Neutrophil (primary cell): ENCODE data around the gene HOMER1.

Experiments used
- H3K27ac ChIP-seq: fragments of 200-600 bp; sonication (generic); 2 replicates; pipeline ENCODE4 v1.5.1; 2016; ENCODE audit warnings: mild to moderate bottlenecking, moderate library complexity
- H3K27me3 ChIP-seq: fragments of 200-600 bp; sonication (generic); 2 replicates; pipeline ENCODE4 v1.6.0; 2016; ENCODE audit warnings: mild to moderate bottlenecking
- H3K36me3 ChIP-seq: fragments of 200-600 bp; sonication (generic); 2 replicates; pipeline ENCODE4 v1.5.1; 2017
- H3K4me1 ChIP-seq, 2 experiments: fragments of 200-600 bp in 1 of 2; sonication (generic) in 1 of 2; 1 replicate in 1 of 2; 2 replicates in 1 of 2; pipeline versions ENCODE4 v1.5.1 to v1.6.1; 2013 to 2016; ENCODE audit warnings: low read depth in 1 of 2, low read length in 1 of 2, mild to moderate bottlenecking in 1 of 2, moderate library complexity in 1 of 2; ENCODE audit not compliant: control insufficient read depth in 1 of 2, insufficient read depth in 1 of 2
- H3K4me3 ChIP-seq, 2 experiments: fragments of 200-600 bp in 1 of 2; sonication (generic) in 1 of 2; 1 replicate in 1 of 2; 2 replicates in 1 of 2; pipeline ENCODE4 v1.5.1; 2013 to 2016; ENCODE audit warnings: low read depth in 1 of 2, low read length in 1 of 2, mild to moderate bottlenecking in 1 of 2, moderate library complexity in 1 of 2
- H3K9me3 ChIP-seq: fragments of 200-600 bp; sonication (generic); 2 replicates; pipeline ENCODE4 v1.5.1; 2016
- TF ChIP-seq, protein P1 (sequence below): fragments of 200-600 bp; sonication (generic); IDR thresholded peaks from 2 replicates; pipeline ENCODE4 v1.5.1; 2016; ENCODE audit warnings: antibody characterized with exemption

The HOMER1 gene

GRCh38 chr5:79423296-79423695, 90.6 kb downstream of the HOMER1 start:
- no peak overlapping the region for H3K4me3 ChIP-seq
- H3K27me3 ChIP-seq, result no peaks in the 10 kb centered on the region
- H3K9me3 ChIP-seq, result no peaks in the 10 kb centered on the region
- H3K4me1 ChIP-seq, result no peaks in the 10 kb centered on the region
- H3K27ac ChIP-seq, result no peak overlapping the region
- TF ChIP-seq, protein P1, sequence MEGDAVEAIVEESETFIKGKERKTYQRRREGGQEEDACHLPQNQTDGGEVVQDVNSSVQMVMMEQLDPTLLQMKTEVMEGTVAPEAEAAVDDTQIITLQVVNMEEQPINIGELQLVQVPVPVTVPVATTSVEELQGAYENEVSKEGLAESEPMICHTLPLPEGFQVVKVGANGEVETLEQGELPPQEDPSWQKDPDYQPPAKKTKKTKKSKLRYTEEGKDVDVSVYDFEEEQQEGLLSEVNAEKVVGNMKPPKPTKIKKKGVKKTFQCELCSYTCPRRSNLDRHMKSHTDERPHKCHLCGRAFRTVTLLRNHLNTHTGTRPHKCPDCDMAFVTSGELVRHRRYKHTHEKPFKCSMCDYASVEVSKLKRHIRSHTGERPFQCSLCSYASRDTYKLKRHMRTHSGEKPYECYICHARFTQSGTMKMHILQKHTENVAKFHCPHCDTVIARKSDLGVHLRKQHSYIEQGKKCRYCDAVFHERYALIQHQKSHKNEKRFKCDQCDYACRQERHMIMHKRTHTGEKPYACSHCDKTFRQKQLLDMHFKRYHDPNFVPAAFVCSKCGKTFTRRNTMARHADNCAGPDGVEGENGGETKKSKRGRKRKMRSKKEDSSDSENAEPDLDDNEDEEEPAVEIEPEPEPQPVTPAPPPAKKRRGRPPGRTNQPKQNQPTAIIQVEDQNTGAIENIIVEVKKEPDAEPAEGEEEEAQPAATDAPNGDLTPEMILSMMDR, result no peak
- H3K36me3 ChIP-seq, result no peaks in the 10 kb centered on the region

GRCh38 chr5:79420248-79420647, 93.7 kb downstream of the HOMER1 start:
- Histone ChIP-seq H3K27me3 (no peaks in the 10 kb centered on the region), H3K27ac (no peak overlapping the region), H3K36me3 (no peaks in the 10 kb centered on the region), H3K9me3 (no peaks in the 10 kb centered on the region), H3K4me3 (no peak overlapping the region), H3K4me1 (no peaks in the 10 kb centered on the region)
- TF ChIP-seq, protein P1, result no peak

DNA sequence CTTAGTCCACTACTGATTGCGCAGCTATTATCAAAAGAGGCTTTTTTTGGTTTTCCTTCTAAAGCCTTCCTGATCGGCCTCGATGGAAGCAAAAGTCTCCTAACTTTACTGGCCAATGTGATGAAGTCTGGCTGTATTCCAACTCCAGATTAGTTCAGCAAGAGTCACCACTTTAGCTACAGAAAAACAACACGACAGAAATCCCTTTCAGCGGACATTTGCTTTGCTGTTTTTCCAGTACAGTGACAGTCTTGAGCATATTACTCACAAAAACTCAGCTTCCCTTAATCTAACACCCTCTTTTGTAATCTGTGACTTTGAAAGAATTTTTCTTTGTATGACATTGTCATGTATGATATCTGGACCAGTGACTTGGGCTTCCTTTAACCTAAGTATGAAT, 95.7 kb downstream of the HOMER1 start:
- no peaks in the 10 kb centered on the region for H3K9me3 ChIP-seq
- no peaks in the 10 kb centered on the region for H3K27me3 ChIP-seq
- H3K36me3 ChIP-seq, result no peaks in the 10 kb centered on the region
- no peak overlapping the region for H3K4me3 ChIP-seq
- H3K27ac ChIP-seq, result no peak overlapping the region
- TF ChIP-seq, protein P1, result no peak
- H3K4me1 ChIP-seq, result no peaks in the 10 kb centered on the region

DNA sequence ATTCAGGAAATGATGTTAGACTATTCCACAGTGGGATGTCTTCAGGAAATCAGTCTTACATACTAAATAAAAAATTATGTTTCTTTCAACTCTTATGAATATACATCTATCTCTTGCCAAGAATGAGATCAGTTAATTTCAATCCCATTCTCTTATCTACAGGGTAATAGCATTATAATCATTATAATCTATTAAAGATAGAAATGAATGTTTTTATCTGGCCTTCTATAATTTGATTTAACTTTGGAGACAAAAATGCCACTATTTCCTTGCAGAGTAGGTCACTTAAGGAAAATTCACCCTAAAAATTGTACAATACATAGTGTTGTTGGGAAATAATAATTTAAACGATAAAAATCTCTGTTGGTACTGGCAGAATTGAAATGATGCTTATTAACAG, 96.4 kb downstream of the HOMER1 start:
- Histone ChIP-seq H3K27ac (no peak overlapping the region), H3K4me1 (no peaks in the 10 kb centered on the region), H3K9me3 (no peaks in the 10 kb centered on the region), H3K27me3 (no peaks in the 10 kb centered on the region), H3K4me3 (no peak overlapping the region), H3K36me3 (no peaks in the 10 kb centered on the region)
- TF ChIP-seq, protein P1, result no peak

DNA sequence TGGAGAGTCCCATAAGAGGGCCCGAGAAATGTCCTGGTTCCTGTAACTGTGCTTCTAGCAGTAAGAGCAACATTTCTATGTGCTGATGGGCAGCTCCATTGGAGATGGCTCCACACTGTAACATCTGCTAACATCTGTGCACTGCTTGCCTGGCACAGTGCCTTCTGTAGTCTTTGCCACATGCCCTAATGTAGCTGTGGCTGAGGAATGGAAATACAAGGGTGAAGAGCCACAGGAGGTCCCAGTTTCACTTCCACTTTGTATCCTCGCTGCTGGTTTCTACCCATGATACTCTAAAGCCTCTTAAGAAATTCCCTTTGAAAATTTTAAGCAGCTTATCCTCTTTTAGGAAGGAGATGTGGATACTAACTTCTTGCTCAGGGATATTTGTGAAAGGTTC, 97.4 kb downstream of the HOMER1 start:
- TF ChIP-seq, protein P1, result no peak
- Histone ChIP-seq H3K4me3 (no peak overlapping the region), H3K36me3 (no peaks in the 10 kb centered on the region), H3K27ac (no peak overlapping the region), H3K9me3 (no peaks in the 10 kb centered on the region), H3K27me3 (no peaks in the 10 kb centered on the region), H3K4me1 (no peaks in the 10 kb centered on the region)

DNA sequence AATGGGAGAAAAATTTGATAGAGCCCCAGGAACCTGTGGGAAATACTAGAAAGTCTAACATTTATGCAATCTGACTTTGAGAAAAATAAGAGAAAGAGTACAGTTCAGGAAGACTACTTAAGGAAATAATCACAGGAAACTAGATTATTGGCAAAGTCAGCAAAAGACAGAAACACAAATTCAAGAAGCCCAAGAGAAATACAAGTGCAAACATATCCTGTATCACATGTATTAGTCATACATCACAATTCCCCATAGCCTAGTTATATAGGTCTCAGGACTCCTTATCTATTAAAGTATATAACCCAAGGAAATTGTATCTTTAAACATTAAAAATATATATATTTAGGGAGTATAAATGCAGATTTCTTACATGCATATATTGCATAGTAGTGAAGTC, 100.8 kb downstream of the HOMER1 start:
- Histone ChIP-seq H3K27me3 (no peaks in the 10 kb centered on the region), H3K36me3 (no peaks in the 10 kb centered on the region), H3K9me3 (no peaks in the 10 kb centered on the region), H3K4me3 (no peak overlapping the region), H3K27ac (no peak overlapping the region), H3K4me1 (no peaks in the 10 kb centered on the region)
- TF ChIP-seq, protein P1, result no peak
